ENCODE results near the gene MLKL. TPM values are rescaled to one million over a fixed set of nuclear protein-coding genes. Genes with fewer than 3 reads are reported as not detected.

The MLKL gene
- total RNA-seq, 1 donor from 2014 or later, result 6.8 TPM

- ChIA-PET POLR2A (no interaction called here), CTCF (no interaction called here)
Measured at GRCh38 chr16:74732707-74733350, 32.2 kb upstream of the MLKL start.

GRCh38 chr16:74731853-74732477, 31.3 kb upstream of the MLKL start:
- no peak for DNase-seq
- Mint-ChIP-seq H3K36me3 (ENCODE audit: low read depth) (no peaks in the 10 kb centered on the region), H3K27ac (no peak overlapping the region), H3K4me3 (no peak overlapping the region), H3K27me3 (no peaks in the 10 kb centered on the region), H3K4me1 (no peaks in the 10 kb centered on the region), H3K9me3 (peaks cover 5% of the 10 kb centered on the region)
- no peak for ATAC-seq (ENCODE audit: low read depth)
- POLR2A ChIA-PET, result no interaction called here
- TF ChIP-seq, protein P1, sequence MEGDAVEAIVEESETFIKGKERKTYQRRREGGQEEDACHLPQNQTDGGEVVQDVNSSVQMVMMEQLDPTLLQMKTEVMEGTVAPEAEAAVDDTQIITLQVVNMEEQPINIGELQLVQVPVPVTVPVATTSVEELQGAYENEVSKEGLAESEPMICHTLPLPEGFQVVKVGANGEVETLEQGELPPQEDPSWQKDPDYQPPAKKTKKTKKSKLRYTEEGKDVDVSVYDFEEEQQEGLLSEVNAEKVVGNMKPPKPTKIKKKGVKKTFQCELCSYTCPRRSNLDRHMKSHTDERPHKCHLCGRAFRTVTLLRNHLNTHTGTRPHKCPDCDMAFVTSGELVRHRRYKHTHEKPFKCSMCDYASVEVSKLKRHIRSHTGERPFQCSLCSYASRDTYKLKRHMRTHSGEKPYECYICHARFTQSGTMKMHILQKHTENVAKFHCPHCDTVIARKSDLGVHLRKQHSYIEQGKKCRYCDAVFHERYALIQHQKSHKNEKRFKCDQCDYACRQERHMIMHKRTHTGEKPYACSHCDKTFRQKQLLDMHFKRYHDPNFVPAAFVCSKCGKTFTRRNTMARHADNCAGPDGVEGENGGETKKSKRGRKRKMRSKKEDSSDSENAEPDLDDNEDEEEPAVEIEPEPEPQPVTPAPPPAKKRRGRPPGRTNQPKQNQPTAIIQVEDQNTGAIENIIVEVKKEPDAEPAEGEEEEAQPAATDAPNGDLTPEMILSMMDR (IDR thresholded peaks at IDR 0.05), result no peak
- CTCF ChIA-PET, result no interaction called here
- intact Hi-C loops (cut with micrococcal nuclease), result no loop called here

More at GRCh38 chr16:74732707-74733350, 32.2 kb upstream of the MLKL start:
- H3K9me3 Mint-ChIP-seq, result peaks cover 2% of the 10 kb centered on the region
- H3K27me3 Mint-ChIP-seq, result no peaks in the 10 kb centered on the region
- ATAC-seq (ENCODE audit: low read depth) (no peak), DNase-seq (no peak)
- no peak overlapping the region for H3K27ac Mint-ChIP-seq
- H3K36me3 Mint-ChIP-seq (ENCODE audit: low read depth), result no peaks in the 10 kb centered on the region
- intact Hi-C loops (cut with micrococcal nuclease), result no loop called here
- TF ChIP-seq, protein P1 (IDR thresholded peaks at IDR 0.05), result no peak
- H3K4me3 Mint-ChIP-seq, result no peak overlapping the region
- H3K4me1 Mint-ChIP-seq, result no peaks in the 10 kb centered on the region

- intact Hi-C loops (cut with micrococcal nuclease), result no loop called here
- CTCF ChIA-PET, result no interaction called here
- DNase-seq, result no peak
- Mint-ChIP-seq H3K4me1 (no peaks in the 10 kb centered on the region), H3K27ac (no peak overlapping the region), H3K27me3 (no peaks in the 10 kb centered on the region), H3K9me3 (peaks cover 9% of the 10 kb centered on the region), H3K36me3 (ENCODE audit: low read depth) (no peaks in the 10 kb centered on the region), H3K4me3 (no peak overlapping the region)
- POLR2A ChIA-PET, result no interaction called here
- TF ChIP-seq, protein P1 (IDR thresholded peaks at IDR 0.05), result no peak
- no peak for ATAC-seq (ENCODE audit: low read depth)
Measured at GRCh38 chr16:74729783-74730683, 29.4 kb upstream of the MLKL start.

DNA sequence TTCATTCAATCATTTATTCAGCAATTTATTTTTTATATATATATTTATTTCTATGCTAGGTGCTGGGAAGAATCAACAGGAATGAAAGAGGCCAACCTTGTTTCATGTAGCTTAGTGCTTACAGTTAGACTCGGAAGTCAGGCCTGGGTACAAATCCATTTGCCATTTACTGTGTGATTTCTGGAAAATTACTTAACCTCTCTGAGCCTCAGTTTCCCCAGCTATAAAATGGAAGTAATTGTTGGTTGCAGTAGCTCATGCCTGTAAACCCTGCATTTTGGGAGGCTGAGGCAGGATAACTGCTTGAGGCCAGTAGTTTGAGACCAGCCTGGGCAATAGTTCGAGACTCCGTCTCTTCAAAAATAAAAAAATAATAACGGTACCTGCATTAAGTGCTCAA, 27.2 kb upstream of the MLKL start:
- ATAC-seq (ENCODE audit: low read depth) (no peak), DNase-seq (no peak)
- H3K9me3 Mint-ChIP-seq, result peaks cover 9% of the 10 kb centered on the region
- POLR2A ChIA-PET, result no interaction called here
- CTCF ChIA-PET, result no interaction called here
- no peak overlapping the region for H3K4me3 Mint-ChIP-seq
- intact Hi-C loops (cut with micrococcal nuclease), result no loop called here
- H3K36me3 Mint-ChIP-seq (ENCODE audit: low read depth), result no peaks in the 10 kb centered on the region
- no peak overlapping the region for H3K27ac Mint-ChIP-seq
- no peaks in the 10 kb centered on the region for H3K4me1 Mint-ChIP-seq
- TF ChIP-seq, protein P1 (IDR thresholded peaks at IDR 0.05), result no peak
- peaks cover 3% of the 10 kb centered on the region for H3K27me3 Mint-ChIP-seq

GRCh38 chr16:74726716-74727115, 26.1 kb upstream of the MLKL start:
- no peak for ATAC-seq (ENCODE audit: low read depth)
- Mint-ChIP-seq H3K9me3 (peaks cover 9% of the 10 kb centered on the region), H3K27me3 (peaks cover 3% of the 10 kb centered on the region), H3K4me3 (no peak overlapping the region), H3K4me1 (no peaks in the 10 kb centered on the region), H3K27ac (no peak overlapping the region), H3K36me3 (ENCODE audit: low read depth) (no peaks in the 10 kb centered on the region)
- intact Hi-C loops (cut with micrococcal nuclease), result no loop called here
- CTCF ChIA-PET, result interaction anchor here (0.7 kb wide), 1 partner anchor 17 kb away, joined by 3 read pairs; no protein-coding TSS in a partner anchor
- POLR2A ChIA-PET, result interaction anchor here (0.5 kb wide), 1 partner anchor 428 kb away, joined by 3 read pairs; no protein-coding TSS in a partner anchor
- TF ChIP-seq, protein P1 (IDR thresholded peaks at IDR 0.05), result no peak
- no peak for DNase-seq
